ENCODE results near the gene N4BP2.

The N4BP2 gene

GRCh38 chr4:40152637-40153036, 96.0 kb downstream of the N4BP2 start:
- DNase-seq (ENCODE audit: low read depth in 2 of 2), result peak in 1 of 2 donors; percentile 13

GRCh38 chr4:40157436-40157835, 100.8 kb downstream of the N4BP2 start:
- DNase-seq (ENCODE audit: low read depth in 2 of 2), result no peak

- no peak for DNase-seq (ENCODE audit: low read depth in 2 of 2)
Observed at GRCh38 chr4:40160258-40160657, 103.6 kb downstream of the N4BP2 start.

- no peak for DNase-seq (ENCODE audit: low read depth in 2 of 2)
Observed at GRCh38 chr4:40164459-40164858, 107.8 kb downstream of the N4BP2 start.

- no peak for DNase-seq (ENCODE audit: low read depth in 2 of 2)
Observed at GRCh38 chr4:40165916-40166315, 109.3 kb downstream of the N4BP2 start.

GRCh38 chr4:40168070-40168469, 111.4 kb downstream of the N4BP2 start:
- no peak for DNase-seq (ENCODE audit: low read depth in 2 of 2)

- no peak for DNase-seq (ENCODE audit: low read depth in 2 of 2)
Observed at GRCh38 chr4:40170588-40170987, 113.9 kb downstream of the N4BP2 start.

- no peak for DNase-seq (ENCODE audit: low read depth in 2 of 2)
Observed at GRCh38 chr4:40173470-40173875, 116.8 kb downstream of the N4BP2 start.

GRCh38 chr4:40176602-40177001, 120.0 kb downstream of the N4BP2 start:
- no peak for DNase-seq (ENCODE audit: low read depth in 2 of 2)

GRCh38 chr4:40177591-40177990, 120.9 kb downstream of the N4BP2 start:
- no peak for DNase-seq (ENCODE audit: low read depth in 2 of 2)

GRCh38 chr4:40178672-40179071, 122.0 kb downstream of the N4BP2 start:
- no peak for DNase-seq (ENCODE audit: low read depth in 2 of 2)

GRCh38 chr4:40179360-40179759, 122.7 kb downstream of the N4BP2 start:
- DNase-seq (ENCODE audit: low read depth in 2 of 2), result no peak

- no peak for DNase-seq (ENCODE audit: low read depth in 2 of 2)
Observed at GRCh38 chr4:40180356-40180755, 123.7 kb downstream of the N4BP2 start.

- no peak for DNase-seq (ENCODE audit: low read depth in 2 of 2)
Observed at GRCh38 chr4:40182001-40182400, 125.4 kb downstream of the N4BP2 start.

- no peak for DNase-seq (ENCODE audit: low read depth in 2 of 2)
Observed at GRCh38 chr4:40182954-40183353, 126.3 kb downstream of the N4BP2 start.

- no peak for DNase-seq (ENCODE audit: low read depth in 2 of 2)
Observed at GRCh38 chr4:40183615-40184411, 127.2 kb downstream of the N4BP2 start.

- no peak for DNase-seq (ENCODE audit: low read depth in 2 of 2)
Observed at GRCh38 chr4:40185830-40186664, 129.4 kb downstream of the N4BP2 start.

- DNase-seq (ENCODE audit: low read depth in 2 of 2), result no peak
Observed at GRCh38 chr4:40186665-40187014, 130.0 kb downstream of the N4BP2 start.

- no peak for DNase-seq (ENCODE audit: low read depth in 2 of 2)
Observed at GRCh38 chr4:40187386-40187906, 130.8 kb downstream of the N4BP2 start.

- DNase-seq (ENCODE audit: low read depth in 2 of 2), result no peak
Observed at GRCh38 chr4:40190019-40190418, 133.4 kb downstream of the N4BP2 start.

GRCh38 chr4:40190465-40190864, 133.8 kb downstream of the N4BP2 start:
- no peak for DNase-seq (ENCODE audit: low read depth in 2 of 2)

- no peak for DNase-seq (ENCODE audit: low read depth in 2 of 2)
Observed at GRCh38 chr4:40190880-40191815, 134.5 kb downstream of the N4BP2 start.
